Peyer's patch (tissue), 4 donors: ENCODE results near the gene AGBL5. TPM values are rescaled to one million over a fixed set of nuclear protein-coding genes. Genes with fewer than 3 reads are reported as not detected.
A peak's percentile ranks its signal among the peaks of the same experiment; 100 is the strongest.

Source experiments
- DNase-seq, 3 donors: peaks; one replicate each; pipeline ENCODE4 v3.0.0-alpha.2; 2017 to 2019
- H3K27ac ChIP-seq, 4 donors: fragments of 200-600 bp; sonication (generic); one replicate each; pipeline ENCODE4 v1.5.1; 2016 to 2019
- H3K27me3 ChIP-seq, 2 donors: fragments of 200-600 bp; sonication (generic); one replicate each; pipeline ENCODE4 v1.5.1; 2019
- H3K36me3 ChIP-seq, 3 donors: fragments of 200-600 bp; sonication (generic); one replicate each; pipeline ENCODE4 v1.5.1; 2016 to 2019
- H3K4me1 ChIP-seq, 4 donors: fragments of 200-600 bp; sonication (generic); one replicate each; pipeline ENCODE4 v1.5.1; 2016 to 2019
- H3K4me3 ChIP-seq, 4 donors: fragments of 200-600 bp; sonication (generic); 1 replicate in 3 of 4; 2 replicates in 1 of 4; pipeline ENCODE4 v1.5.1; 2016 to 2019; ENCODE audit warnings: mild to moderate bottlenecking in 1 of 4
- H3K9me3 ChIP-seq, 4 donors: fragments of 200-600 bp; sonication (generic); one replicate each; pipeline ENCODE4 v1.5.1; 2016 to 2019; ENCODE audit warnings: mild to moderate bottlenecking in 1 of 4
- POLR2A ChIP-seq, 2 donors: fragments of 450-650 bp; IDR thresholded peaks; one replicate each; pipeline ENCODE4 v1.5.1; 2017; ENCODE audit warnings: antibody characterized with exemption in 2 of 2, mild to moderate bottlenecking in 2 of 2, moderate library complexity in 2 of 2
- total RNA-seq, 4 donors: library from RNA; depleted of rRNA; stranded (reverse); fragments of >200 nt; gene quantifications; one replicate each; pipeline ENCODE4 v1.1.0, GENCODE V29; 2016
- TF ChIP-seq, protein P1 (sequence below), 6 experiments: fragments of 450-650 bp in 4 of 6; fragments of 200-600 bp in 2 of 6; sonication (generic) in 1 of 6; IDR thresholded peaks; one replicate each; pipeline ENCODE4 v1.5.1; 2017 to 2019; ENCODE audit warnings: antibody characterized with exemption in 6 of 6, mild to moderate bottlenecking in 3 of 6, moderate library complexity in 1 of 6

Gene AGBL5
- total RNA-seq, 4 donors from 2014 or later, result 7.5 to 18.2 (median 12.3) TPM

DNA sequence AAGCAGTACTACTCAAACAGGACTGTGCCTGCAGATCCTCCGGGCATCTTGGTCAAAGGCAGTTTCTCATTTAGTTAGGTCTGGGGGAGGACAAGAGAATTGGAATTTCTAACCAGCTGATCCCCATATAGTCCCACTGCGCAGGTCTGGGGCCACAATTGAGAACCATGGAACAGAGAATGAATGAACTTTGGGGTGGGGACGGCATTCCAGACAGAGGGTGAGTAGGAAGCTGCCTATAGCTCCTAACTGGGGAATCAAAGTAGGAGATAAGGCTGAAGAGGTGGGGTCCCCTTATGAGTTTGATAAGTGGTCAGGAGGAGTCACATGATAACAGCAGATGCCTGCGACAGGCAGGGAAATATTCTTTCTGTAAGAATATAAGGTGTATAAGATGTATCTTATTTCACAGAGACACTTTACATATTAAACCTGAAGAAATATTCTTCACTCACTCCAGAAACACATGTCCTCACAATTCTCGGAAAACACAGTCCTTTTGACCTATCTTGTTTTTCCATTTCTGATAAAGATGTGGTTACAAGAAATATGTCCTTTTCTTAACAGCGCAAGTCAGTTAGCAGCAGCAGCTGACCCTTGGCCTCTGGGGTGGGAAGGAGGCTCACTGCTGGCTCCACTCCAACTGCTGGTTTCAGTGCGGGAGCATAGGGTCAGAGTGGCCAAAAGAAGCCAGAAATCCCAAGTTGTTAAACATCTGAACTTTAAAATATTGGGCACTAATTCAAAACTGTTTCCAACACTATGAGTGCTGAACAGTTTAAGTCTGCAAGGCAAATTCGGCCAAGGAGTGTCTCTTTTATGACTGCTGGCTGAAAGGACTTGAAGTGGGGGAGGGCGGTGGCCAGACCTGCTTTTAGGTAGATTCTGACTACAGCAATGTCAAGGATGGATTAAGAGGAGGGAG is 31.3 kb upstream of the AGBL5 start:
- Histone ChIP-seq H3K36me3 (peaks cover 0 to 6% (median 0%) of the 10 kb centered on the region in 3 donors), H3K4me3 (no peak overlapping the region), H3K27ac (peak overlapping the region in 1 of 4 donors; percentile 31), H3K9me3 (no peaks in the 10 kb centered on the region), H3K27me3 (no peaks in the 10 kb centered on the region), H3K4me1 (peaks cover 0 to 34% (median 0%) of the 10 kb centered on the region in 4 donors)
- TF ChIP-seq, protein P1, sequence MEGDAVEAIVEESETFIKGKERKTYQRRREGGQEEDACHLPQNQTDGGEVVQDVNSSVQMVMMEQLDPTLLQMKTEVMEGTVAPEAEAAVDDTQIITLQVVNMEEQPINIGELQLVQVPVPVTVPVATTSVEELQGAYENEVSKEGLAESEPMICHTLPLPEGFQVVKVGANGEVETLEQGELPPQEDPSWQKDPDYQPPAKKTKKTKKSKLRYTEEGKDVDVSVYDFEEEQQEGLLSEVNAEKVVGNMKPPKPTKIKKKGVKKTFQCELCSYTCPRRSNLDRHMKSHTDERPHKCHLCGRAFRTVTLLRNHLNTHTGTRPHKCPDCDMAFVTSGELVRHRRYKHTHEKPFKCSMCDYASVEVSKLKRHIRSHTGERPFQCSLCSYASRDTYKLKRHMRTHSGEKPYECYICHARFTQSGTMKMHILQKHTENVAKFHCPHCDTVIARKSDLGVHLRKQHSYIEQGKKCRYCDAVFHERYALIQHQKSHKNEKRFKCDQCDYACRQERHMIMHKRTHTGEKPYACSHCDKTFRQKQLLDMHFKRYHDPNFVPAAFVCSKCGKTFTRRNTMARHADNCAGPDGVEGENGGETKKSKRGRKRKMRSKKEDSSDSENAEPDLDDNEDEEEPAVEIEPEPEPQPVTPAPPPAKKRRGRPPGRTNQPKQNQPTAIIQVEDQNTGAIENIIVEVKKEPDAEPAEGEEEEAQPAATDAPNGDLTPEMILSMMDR (IDR thresholded peaks at IDR 0.05), result no peak
- TF ChIP-seq POLR2A (IDR thresholded peaks at IDR 0.05), result no peak
- peak in 1 of 3 donors; percentile 75 for DNase-seq

DNA sequence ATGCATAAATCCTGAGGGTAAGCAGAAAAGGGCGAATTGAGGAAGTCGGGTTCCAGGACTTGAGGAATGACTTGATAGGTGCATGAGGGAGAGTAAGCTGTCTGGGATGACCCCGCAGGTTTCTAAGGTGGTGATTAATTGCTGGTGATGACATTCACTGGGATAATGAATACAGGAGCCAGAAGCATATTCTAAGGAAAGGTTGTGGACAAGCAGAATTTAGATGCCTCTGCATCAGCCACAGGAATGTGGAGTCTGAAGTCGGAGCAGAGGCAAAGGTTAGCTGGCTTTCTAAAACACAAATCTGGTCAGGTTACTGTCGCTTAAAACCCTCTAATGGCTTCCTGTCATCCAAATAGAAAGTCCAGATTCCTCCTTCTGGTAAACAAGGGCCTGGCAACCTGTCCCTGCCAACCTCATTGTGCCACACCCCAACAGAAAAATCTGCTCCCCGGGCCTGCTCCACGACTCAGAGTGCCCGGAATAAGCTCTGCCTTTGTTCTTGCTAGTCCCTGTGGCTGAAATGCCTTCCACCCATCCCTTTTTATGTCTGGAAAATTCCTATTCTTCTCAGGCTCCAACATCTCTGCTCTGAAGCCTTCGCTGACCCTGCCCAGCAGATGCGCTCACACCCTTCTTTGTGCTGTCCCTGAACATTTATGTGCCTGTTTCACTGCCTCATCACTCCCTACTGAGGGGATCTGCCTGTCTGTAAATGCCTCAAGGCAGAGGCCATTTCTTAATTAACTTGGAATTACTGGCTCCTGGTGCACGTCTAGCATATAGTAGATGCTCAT is 30.0 kb upstream of the AGBL5 start:
- DNase-seq, result peak in 1 of 3 donors; percentile 46
- TF ChIP-seq POLR2A (IDR thresholded peaks at IDR 0.05), result no peak
- TF ChIP-seq, protein P1 (IDR thresholded peaks at IDR 0.05), result no peak
- Histone ChIP-seq H3K9me3 (no peaks in the 10 kb centered on the region), H3K27ac (peak overlapping the region in 1 of 4 donors; percentile 26), H3K27me3 (no peaks in the 10 kb centered on the region), H3K4me3 (no peak overlapping the region), H3K4me1 (peaks cover 0 to 24% (median 0%) of the 10 kb centered on the region in 4 donors), H3K36me3 (peaks cover 0 to 18% (median 0%) of the 10 kb centered on the region in 3 donors)

DNA sequence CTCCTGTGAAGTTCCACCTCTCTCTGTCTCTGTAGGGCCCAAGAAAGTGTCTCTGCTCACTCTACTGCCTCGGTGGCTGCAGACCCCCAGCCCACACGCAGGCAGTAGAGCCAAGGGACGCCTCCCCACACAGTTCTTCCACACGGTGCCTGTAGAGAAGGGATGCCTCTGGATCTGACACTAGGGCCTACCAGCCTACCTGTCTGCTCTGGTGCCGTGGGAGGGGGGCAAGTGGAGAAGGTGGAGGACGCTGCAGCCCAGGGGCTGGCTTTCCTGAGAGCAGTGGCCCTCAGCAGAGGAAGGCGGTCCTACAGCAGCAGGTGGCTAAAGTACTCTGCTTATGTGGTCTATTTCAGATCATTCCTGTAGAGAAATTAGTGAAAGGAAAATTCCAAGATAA is 27.7 kb upstream of the AGBL5 start:
- no peak for TF ChIP-seq POLR2A (IDR thresholded peaks at IDR 0.05)
- TF ChIP-seq, protein P1 (IDR thresholded peaks at IDR 0.05), result no peak
- Histone ChIP-seq H3K4me1 (peaks cover 0 to 24% (median 0%) of the 10 kb centered on the region in 4 donors), H3K27me3 (no peaks in the 10 kb centered on the region), H3K36me3 (peaks cover 0 to 29% (median 0%) of the 10 kb centered on the region in 3 donors), H3K9me3 (no peaks in the 10 kb centered on the region), H3K4me3 (no peak overlapping the region), H3K27ac (no peak overlapping the region)
- peak in 1 of 3 donors; percentile 17 for DNase-seq

DNA sequence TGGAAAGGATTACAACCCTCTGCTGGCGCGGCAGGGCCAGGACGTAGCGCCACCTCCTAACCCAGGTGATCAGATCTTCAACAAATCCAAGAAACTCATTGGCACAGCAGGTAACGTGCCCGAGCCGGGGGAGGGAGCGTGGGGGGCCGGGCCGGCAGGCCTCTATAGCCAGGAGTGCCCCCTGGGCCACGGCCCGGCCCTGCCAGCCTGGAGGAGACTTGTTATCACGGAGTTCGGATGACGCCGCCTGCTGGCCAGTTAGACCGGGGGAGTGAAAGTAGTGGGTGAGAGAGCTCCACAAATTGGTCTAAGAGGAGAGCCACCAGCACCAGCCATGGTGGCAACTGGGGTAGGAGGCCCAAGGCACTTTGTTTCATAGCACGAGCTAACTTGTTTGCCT is 27.3 kb upstream of the AGBL5 start:
- H3K27me3 ChIP-seq, result no peaks in the 10 kb centered on the region
- DNase-seq, result peak in 1 of 3 donors; percentile 39
- H3K4me3 ChIP-seq, result no peak overlapping the region
- H3K36me3 ChIP-seq, result peaks cover 0 to 29% (median 0%) of the 10 kb centered on the region in 3 donors
- H3K27ac ChIP-seq, result no peak overlapping the region
- H3K9me3 ChIP-seq, result no peaks in the 10 kb centered on the region
- TF ChIP-seq, protein P1 (IDR thresholded peaks at IDR 0.05), result no peak
- no peak for TF ChIP-seq POLR2A (IDR thresholded peaks at IDR 0.05)
- H3K4me1 ChIP-seq, result peaks cover 0 to 24% (median 0%) of the 10 kb centered on the region in 4 donors

DNA sequence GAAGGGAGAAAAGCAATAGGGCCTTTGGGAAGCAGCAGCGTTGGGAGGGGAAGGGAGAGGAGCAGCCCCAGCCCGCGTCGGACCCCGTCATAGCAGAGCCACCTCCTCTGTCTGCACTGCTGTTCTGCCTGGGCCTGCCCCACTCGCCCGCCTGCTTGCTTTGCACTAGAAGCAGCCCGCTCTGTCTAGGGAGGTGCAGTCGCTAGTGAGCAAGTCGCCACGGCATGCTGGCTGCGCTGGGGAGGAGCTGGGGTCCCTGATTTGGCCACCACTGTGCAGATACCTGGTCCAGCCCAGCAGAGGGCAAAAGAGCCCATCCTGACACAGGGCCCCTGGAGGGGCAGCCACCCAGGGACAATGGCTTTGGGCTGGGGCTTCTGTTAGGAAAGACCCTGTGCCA is 26.7 kb upstream of the AGBL5 start:
- H3K4me1 ChIP-seq, result peaks cover 0 to 17% (median 0%) of the 10 kb centered on the region in 4 donors
- TF ChIP-seq POLR2A (IDR thresholded peaks at IDR 0.05), result no peak
- TF ChIP-seq, protein P1 (IDR thresholded peaks at IDR 0.05), result no peak
- H3K27me3 ChIP-seq, result no peaks in the 10 kb centered on the region
- H3K4me3 ChIP-seq, result no peak overlapping the region
- H3K9me3 ChIP-seq, result no peaks in the 10 kb centered on the region
- DNase-seq, result peak in 1 of 3 donors; percentile 43
- H3K27ac ChIP-seq, result no peak overlapping the region
- peaks cover 0 to 29% (median 0%) of the 10 kb centered on the region in 3 donors for H3K36me3 ChIP-seq
